Activated CD8-positive, alpha-beta memory T cell treated with anti-CD3 and anti-CD28 coated beads for 36 hours (primary cell): ENCODE results near the gene MTA1. TPM values are rescaled to one million over a fixed set of nuclear protein-coding genes. Genes with fewer than 3 reads are reported as not detected.

Experiments used
- CTCF ChIA-PET: fragments of 350-600 bp; sonication (Branson Sonifier 250); formaldehyde crosslinking; loops from one replicate; lab custom pipeline; 2021; ENCODE audit warnings: antibody characterized with exemption; lab: Charles Lee
- POLR2A ChIA-PET: fragments of 350-600 bp; sonication (Branson Sonifier 250); formaldehyde crosslinking; loops from one replicate; lab custom pipeline; 2021; ENCODE audit warnings: antibody characterized with exemption; lab: Charles Lee
- total RNA-seq, 2 experiments: library from RNA; stranded (reverse); gene quantifications; one replicate each; pipeline ENCODE4 v1.2.3, GENCODE V29; 2021

The MTA1 gene
- total RNA-seq, 2 experiments from 2014 or later, result 147 to 156 TPM

DNA sequence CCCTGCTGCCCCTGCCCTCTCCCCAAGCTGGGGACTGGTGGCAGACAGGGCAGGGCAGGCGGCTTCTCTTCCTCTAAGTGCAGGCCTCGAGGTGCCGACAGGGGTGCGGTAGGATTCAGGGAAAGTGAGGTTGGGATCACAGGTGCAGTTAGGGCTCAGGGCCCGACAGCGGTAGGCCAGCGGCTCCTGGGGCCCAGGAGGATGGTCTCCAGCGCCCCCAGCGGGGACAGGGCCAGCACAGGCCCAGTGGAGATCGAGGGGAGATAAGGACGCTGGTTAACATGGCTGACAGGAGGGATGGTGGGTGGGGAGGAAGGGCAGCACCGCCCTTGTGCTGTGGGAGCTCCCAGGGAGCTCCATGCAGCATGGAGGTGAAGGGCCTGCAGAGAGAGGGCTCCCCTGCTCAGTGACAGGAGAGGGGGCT, 66.1 kb downstream of the MTA1 start:
- ChIA-PET CTCF (interaction anchor here (0.6 to 1.9 kb wide), 2 partner anchors 58 to 115 kb away, joined by 4 to 8 read pairs; no protein-coding TSS in a partner anchor), POLR2A (no interaction called here)

DNA sequence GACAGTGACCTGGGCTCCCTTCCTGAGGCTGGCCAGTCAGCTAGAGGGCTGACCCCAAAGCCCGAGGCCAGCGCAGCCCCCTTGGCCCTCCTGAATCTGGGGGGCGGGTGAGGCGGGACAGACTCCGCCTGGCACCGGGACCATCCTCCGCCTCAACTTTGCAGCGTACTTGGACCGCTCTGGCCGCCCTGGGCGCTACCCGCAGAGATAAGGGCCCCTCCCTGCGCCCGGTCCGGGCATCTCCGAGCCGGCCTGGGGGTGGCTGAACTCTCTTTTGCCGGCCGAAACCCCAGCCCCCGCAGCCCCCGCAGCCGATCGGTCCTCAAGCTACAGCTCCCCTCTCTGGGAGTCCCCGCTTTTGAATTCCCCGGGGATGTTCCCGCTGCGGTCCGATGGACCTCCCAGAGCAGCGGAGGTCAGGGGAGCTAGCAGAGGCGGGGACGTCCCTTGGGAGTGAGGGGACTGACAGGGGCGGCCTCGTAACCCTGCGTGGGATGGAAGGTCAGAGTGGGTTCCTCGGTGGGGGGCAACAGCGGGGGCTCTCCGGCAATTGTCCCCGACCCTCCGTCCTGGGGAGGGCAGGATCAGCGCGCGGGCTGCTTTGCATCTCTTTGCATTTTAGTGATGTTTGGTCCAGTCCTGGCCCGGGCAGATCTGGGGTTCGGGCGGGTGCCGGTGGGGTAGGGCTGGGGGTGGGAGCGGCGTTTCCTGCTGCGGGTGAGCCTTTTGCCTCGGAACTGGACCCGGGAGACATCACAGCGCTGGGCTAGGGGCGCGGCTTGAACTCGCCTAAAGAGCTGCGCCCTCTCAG, 66.7 kb downstream of the MTA1 start, which contains the start of gene CRIP1:
Gene CRIP1, plus strand, starts transcription at position 724 of the 811 bp plus-strand sequence. CDS start 374 bp downstream, outside the sequence.
- CTCF ChIA-PET, result interaction anchor here (0.6 to 1.9 kb wide), 2 partner anchors 58 to 115 kb away, joined by 4 to 8 read pairs; no protein-coding TSS in a partner anchor
- POLR2A ChIA-PET, result interaction anchor here (0.9 kb wide), 1 partner anchor 15 kb away, joined by 3 read pairs; no protein-coding TSS in a partner anchor

DNA sequence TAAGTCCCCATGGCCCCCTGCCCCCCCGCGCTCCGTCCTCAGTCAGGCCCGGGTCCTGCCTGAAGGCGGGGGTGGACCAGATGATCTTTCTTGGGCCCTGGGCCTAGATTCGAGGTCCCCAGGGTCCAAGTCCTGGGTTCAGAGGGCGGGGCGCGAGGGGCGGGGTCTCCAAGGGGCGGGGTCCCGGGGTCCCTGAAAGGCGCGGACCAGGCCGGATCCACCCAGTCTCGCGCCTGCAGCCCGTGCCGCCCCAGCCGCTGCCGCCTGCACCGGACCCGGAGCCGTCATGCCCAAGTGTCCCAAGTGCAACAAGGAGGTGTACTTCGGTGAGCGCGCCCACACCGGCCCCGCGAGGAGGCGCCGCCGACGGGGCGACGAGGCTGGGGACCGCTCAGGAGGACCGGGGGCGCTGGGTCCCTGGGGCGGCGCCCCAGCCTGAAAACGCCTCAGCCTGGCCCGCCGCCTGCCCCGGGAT, 67.4 kb downstream of the MTA1 start:
- ChIA-PET POLR2A (interaction anchor here (0.9 kb wide), 1 partner anchor 15 kb away, joined by 3 read pairs; no protein-coding TSS in a partner anchor), CTCF (interaction anchor here (1.9 kb wide), 1 partner anchor 116 kb away, joined by 8 read pairs; no protein-coding TSS in a partner anchor)

DNA sequence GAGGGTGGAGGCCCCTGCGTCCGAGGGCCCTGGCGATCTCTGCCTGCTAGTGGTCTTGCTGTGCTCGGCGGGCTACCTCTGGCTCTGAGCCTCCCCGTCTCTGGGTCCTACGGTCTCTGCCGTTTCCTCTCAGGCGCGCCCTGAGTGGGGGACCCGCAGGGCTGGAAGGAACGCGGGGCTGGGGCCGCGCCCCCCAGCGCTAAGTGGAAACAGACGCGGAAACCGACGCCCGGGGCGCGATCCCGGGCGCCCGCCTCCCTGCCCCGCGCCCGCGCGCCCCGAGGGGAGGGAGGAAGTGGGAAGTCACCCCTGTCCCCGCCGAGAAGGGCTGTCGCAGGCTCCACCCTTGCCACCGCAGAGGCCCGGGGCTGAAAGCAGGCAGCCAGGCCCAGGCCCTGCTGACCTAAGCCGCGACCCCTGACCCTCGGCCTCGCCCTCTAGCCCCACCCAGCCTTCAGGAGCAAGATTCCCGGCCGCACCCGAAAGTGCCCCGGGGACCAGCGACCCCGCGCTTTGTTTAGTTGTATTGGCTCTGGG, 67.9 kb downstream of the MTA1 start:
- ChIA-PET POLR2A (no interaction called here), CTCF (interaction anchor here (1.9 to 5.3 kb wide), 2 partner anchors 116 kb away, joined by 8 to 35 read pairs; no protein-coding TSS in a partner anchor)

DNA sequence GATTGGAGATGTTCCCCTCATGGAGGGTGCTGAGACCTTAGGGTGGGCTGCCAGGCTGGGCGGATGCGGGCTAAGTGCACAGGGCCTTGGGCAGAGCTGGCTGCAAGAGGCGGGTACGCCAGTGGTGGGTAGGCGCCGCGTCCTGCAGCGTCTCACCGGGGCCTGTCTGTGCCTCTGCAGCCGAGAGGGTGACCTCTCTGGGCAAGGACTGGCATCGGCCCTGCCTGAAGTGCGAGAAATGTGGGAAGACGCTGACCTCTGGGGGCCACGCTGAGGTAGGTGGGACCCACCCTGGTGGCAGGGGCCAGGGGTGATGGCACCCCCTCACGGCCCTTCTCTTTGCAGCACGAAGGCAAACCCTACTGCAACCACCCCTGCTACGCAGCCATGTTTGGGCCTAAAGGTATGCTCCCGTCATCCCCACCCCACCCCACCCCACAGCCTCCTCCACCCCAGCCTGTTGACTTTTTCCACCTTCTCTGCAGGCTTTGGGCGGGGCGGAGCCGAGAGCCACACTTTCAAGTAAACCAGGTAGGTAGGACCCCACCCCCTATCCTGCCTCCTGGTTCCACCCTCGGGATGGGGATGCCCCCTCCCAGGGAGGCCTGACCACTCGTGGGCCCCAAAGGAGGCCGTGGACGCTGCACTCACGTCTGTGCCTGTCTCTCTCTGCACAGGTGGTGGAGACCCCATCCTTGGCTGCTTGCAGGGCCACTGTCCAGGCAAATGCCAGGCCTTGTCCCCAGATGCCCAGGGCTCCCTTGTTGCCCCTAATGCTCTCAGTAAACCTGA, 68.6 kb downstream of the MTA1 start:
- ChIA-PET POLR2A (interaction anchor here (3.7 kb wide), 1 partner anchor 6 kb away, joined by 47 read pairs; no protein-coding TSS in a partner anchor), CTCF (interaction anchor here (1.1 to 5.3 kb wide), 5 partner anchors 7 to 117 kb away, joined by 3 to 84 read pairs (median 20); no protein-coding TSS in a partner anchor)

DNA sequence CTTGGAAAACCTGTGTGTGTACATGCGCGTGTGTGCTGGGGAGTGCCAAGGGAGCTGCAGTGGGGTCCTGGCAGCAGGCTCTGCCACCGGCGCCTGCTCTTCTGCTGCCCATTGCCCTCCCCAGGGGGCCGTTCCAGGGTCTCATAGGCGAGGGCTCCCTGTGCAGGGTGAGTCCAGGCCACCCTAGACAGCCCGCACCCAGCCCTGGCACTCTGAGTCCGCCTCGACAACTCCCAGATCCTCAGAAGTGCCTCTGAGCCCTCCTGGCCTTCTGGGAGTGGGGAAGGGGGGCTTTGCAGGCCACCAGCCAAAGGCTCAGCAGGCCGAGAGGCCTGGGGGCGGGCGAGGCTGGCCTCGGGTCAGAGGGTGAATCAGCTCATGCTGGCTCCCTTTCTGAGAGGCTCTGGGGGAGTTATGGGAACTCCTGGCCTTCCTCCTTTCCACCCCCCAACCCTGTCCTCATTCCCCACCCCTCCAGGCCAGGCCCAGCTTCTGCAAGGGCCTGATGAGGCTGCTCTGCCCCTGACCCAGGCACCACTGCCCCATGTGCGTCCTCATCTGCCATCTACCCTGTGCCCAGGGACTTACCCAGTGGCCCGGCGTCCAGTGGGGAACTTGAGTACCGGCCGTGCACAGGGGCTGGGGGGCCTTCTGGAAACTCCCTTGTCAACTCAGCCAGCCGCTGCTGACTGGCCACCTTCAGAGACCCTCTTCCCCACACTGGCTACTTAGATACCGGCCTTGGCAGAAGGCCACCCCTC, 69.3 kb downstream of the MTA1 start:
- POLR2A ChIA-PET, result interaction anchor here (1.3 to 3.7 kb wide), 3 partner anchors 7 to 188 kb away, joined by 3 to 47 read pairs (median 4); partner anchors contain the start of gene BRF1

DNA sequence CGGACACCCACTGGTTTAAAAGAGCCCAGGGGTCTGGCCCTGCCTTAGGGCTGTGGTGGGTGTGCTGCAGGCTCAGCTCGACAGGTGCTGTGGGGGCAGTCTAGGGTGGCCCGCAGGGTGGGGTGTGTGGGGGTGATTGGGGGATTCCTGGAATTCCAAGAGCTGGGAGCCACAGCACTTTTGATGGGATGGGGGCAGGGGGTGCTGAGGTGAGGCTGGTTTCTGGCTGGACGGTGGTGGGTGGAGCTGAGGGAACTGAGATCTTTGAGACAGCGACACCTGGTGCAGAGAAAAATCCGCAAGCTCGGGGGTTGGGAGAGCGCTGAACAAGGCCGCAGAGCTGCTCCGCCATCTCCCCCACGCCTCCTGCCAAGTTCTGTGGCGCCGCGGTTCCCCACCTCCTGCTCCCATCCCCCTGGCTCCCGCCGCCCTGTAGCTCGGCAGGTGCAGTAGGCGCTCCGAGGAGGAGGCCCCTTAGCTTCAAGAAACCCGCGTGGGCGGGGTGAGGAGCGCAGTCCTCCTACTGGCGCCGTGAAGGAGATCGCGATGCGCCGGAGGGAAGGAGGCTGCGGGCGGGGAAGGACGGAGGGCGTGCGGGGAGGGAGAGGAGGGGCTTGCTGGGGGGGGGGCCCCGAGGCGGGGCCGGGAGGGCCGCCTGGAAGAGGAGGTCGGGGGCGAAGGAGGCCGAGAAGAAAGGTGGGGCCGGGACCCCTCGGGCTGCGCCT, 70.1 kb downstream of the MTA1 start:
- POLR2A ChIA-PET, result interaction anchor here (1.1 to 3.7 kb wide), 4 partner anchors 8 to 189 kb away, joined by 3 to 47 read pairs (median 5); partner anchors contain the start of gene BRF1

More for the DNA sequence above, 69.3 kb downstream of the MTA1 start:
- CTCF ChIA-PET, result interaction anchor here (0.7 to 5.3 kb wide), 16 partner anchors 8 to 241 kb away, joined by 3 to 84 read pairs (median 4); partner anchors contain the start of genes BTBD6, PACS2 and TEX22

DNA sequence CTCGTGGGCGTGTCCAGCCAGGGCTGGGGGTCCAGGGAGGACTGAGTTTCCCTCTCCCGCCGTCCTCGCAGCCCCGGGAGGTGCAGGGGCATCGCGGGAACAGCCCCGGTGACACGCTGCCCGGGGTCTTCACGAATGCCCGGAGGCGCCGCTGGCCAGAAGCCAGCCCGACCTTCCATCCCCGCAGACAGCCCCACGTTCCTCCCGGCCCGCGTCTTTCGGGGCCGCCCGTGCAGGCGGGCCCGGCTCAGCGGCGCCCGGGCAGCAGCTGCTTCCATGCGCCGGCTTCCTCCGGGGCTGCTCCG, 70.6 kb downstream of the MTA1 start:
- CTCF ChIA-PET, result interaction anchor here (0.9 to 5.3 kb wide), 16 partner anchors 9 to 242 kb away, joined by 3 to 84 read pairs (median 4); partner anchors contain the start of genes BTBD6, PACS2 and TEX22
- POLR2A ChIA-PET, result interaction anchor here (1.1 to 3.7 kb wide), 4 partner anchors 8 to 189 kb away, joined by 3 to 47 read pairs (median 5); partner anchors contain the start of gene BRF1

More for the DNA sequence above, 70.1 kb downstream of the MTA1 start:
- CTCF ChIA-PET, result interaction anchor here (0.6 to 5.3 kb wide), 20 partner anchors 9 to 241 kb away, joined by 3 to 84 read pairs (median 4); partner anchors contain the start of genes BTBD6, PACS2 and TEX22

DNA sequence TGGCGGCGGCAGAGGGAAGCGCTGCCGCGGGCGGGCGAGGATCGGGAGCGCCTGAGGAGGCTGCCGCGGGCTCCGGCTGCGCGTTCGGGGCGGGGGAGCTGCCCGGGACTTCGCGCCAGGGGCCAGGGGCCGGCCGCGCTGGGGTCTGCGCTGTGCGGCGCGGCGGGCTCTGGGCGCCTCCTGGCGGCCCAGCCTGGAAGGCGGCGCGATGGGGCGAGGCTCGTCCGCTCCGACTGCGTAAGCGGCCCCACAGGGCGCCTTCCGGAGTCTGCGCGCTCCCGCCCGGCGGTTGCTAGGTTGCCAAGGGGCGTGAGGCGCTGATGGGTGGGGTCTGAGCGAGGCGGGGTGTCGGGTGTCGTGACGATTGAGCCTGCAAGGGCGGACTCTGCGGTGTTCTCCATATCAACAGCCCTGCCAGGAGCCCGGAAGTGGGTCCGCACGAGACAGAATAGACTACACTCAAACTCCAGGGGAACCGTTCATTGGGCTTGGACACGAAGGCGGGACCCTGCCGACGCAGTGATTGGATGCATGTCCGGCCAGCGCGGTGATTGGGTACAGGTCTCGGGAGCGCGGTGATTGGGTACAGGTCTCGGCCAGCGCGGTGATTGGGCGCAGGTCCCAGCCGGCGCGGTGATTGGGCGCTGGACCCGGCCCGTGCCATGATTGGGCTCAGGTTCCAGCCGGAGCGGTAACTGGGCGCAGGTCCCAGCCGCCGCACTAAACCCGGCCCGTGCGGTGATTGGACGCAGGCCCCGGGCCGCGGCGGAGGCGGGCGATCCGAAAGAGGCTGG, 71.1 kb downstream of the MTA1 start, which contains the start of gene TEDC1:
Gene TEDC1, plus strand, starts transcription at position 675 of the 794 bp plus-strand sequence. CDS start 130 bp downstream, outside the sequence.
- ChIA-PET POLR2A (interaction anchor here (1.1 to 3.7 kb wide), 3 partner anchors 9 to 37 kb away, joined by 3 to 47 read pairs (median 6); no protein-coding TSS in a partner anchor), CTCF (interaction anchor here (1.0 to 5.3 kb wide), 13 partner anchors 10 to 189 kb away, joined by 3 to 84 read pairs (median 5); partner anchors contain the start of gene PACS2)

DNA sequence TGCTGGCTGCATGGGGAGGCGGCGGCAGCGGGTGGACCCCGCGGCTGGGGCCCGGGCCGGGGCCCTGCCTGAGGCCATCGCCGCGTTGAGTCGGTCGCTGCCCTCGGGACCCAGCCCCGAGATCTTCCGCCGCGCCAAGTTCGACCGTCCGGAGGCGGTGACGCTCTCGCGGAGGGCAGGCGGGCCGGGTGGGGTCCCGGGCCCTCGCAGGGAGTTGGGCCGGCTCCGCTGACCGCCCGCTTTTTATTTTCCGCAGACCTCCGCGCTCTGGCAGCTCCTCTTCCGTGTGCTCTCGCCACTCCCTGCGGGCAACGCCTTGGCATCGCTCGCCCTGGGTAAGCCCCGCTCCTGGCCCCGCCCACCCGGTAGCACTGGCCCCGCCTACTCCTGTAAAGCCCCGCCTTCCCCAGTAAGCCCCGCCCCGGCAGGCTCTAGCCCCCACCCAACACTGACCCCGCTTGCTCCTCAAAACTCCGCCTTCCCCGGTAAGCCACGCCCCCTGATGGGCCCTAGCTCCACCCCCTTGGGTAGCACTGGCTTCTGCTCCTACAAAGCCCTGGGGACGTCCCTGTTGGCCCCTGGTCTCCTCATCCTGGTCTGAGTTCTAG, 71.8 kb downstream of the MTA1 start:
- POLR2A ChIA-PET, result interaction anchor here (0.6 to 3.7 kb wide), 2 partner anchors 9 to 527 kb away, joined by 4 to 47 read pairs; no protein-coding TSS in a partner anchor
- CTCF ChIA-PET, result interaction anchor here (1.0 to 5.3 kb wide), 3 partner anchors 10 to 120 kb away, joined by 3 to 84 read pairs (median 35); no protein-coding TSS in a partner anchor

DNA sequence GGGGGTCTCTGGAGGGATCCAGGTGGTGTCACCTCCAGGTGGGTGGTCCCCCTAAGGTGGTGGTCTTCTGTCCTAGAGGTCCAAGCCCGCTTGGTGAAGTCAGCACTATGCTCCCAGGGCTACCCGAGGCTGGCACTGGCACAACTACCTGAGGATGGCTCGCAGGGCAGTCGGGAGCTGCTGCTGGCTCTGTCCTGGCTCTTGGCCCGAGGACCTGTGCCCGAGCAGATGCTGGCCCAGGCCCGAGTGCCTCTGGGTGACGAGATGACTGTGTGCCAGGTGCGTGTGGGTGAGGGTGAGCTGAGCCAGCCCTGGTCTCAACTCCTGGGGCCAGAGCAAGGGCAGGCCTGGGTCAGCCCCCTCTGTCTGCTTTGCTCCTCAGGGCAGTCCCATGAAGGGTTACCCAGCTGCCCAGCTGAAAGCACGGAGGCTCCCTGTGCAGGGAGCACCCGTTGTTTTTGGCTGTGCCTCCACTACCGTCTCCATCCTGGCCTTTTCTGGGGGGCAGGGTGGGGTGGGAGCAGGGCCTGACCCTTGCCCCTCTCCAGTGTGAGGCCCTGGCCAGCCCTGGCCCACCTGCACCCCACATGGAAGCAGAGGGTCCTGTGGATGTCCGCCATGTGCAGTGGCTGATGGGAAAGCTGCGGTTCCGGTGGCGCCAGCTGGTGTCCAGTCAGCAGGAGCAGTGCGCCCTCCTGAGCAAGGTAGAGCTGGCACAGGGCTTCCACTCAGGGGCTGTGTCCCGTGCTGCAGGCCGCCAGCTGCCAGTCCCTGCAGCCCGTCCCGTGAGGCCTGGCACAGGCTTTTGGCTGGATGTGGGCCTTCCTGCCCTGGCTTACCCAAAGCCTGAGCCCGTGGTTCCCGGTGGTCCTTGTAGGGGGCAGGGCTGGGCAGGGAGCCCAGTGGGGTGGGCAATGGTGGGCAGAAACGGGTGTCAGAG, 72.7 kb downstream of the MTA1 start:
- POLR2A ChIA-PET, result interaction anchor here (0.6 to 3.7 kb wide), 2 partner anchors 10 to 528 kb away, joined by 4 to 47 read pairs; no protein-coding TSS in a partner anchor

DNA sequence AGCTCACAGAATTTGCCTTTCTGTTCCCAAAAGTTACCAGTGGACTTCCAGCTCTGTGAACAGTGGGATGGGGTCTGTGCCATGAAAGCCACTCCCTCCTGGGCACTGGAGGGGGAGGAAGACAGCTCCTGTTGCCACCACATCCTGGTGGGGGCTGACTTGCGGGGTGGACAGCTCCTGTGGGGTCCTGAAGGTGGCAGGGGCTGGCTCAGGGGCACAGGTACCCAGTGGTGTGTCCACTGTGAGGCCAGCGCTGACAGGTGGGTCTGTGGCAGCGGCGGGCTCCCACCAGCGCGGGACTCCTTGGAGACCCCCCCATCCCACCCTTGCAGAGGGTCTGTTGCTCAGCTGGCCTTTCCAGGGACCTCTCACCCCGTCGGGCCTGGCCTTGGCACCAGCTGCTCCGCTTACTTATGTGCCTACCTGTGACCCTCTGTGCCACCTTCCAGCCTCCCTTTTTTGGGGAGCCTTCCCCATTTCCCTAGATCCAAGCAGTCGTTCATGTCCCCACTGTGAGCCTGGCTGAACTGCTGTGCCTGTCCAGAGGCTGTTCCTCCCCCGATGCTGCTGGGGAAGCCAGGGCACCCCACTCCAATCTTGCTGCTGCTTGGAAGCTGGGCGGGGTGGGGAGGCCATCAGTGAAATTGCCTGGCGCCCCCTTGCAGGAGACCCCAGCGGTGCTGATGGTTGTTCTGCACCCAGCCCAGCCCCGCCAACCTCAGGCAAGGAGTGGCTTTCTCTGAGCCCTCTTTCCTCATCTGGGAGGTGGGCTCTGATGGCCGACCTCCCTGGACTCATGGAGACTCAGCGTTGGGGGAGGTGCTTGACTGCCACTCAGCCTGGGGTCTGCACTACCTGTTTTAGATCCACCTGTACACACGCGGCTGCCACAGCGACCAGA, 73.6 kb downstream of the MTA1 start:
- POLR2A ChIA-PET, result no interaction called here

More for the DNA sequence above, 72.7 kb downstream of the MTA1 start:
- CTCF ChIA-PET, result interaction anchor here (1.0 to 5.3 kb wide), 3 partner anchors 11 to 121 kb away, joined by 3 to 84 read pairs (median 35); no protein-coding TSS in a partner anchor

More for the DNA sequence above, 73.6 kb downstream of the MTA1 start:
- CTCF ChIA-PET, result interaction anchor here (4.9 kb wide), 1 partner anchor 12 kb away, joined by 84 read pairs; no protein-coding TSS in a partner anchor
